IMR-90 (cell line): ENCODE data around the gene KLHL30. TPM values are rescaled to one million over a fixed set of nuclear protein-coding genes. Genes with fewer than 3 reads are reported as not detected.
A peak's percentile ranks its signal among the peaks of the same experiment; 100 is the strongest.

Source experiments
- ATAC-seq: fragments of 200-7000 bp; cut with Tn5 transposase; 2 replicates; pipeline ENCODE4 v1.9.1; 2020; ENCODE audit warnings: low read depth, mild to moderate bottlenecking, moderate library complexity
- BruUV-seq: library from RNA; stranded (reverse); fragments of 400-500 nt; replicated peaks from 2 replicates; lab custom pipeline; 2021; lab: Mats Ljungman, UMichigan
- CTCF ChIA-PET: fragments of 300-600 bp; formaldehyde crosslinking; extraction: SDS; loops from one replicate; lab custom pipeline; 2021; ENCODE audit warnings: antibody characterized with exemption; lab: Yijun Ruan, JAX
- POLR2A ChIA-PET: fragments of 300-600 bp; sonication (Branson Sonifier 250); formaldehyde crosslinking; loops from one replicate; lab custom pipeline; 2022; ENCODE audit warnings: antibody characterized with exemption; ENCODE audit not compliant: unreplicated experiment; lab: Charles Lee
- DNase-seq: peaks from one replicate; pipeline ENCODE4 v3.0.0; 2013
- H2AFZ ChIP-seq: replicated peaks from 2 replicates; pipeline ENCODE3; 2013; ENCODE audit warnings: low read length, mild to moderate bottlenecking; ENCODE audit not compliant: poor library complexity
- H2AK5ac ChIP-seq: 2 replicates; pipeline ENCODE4 v1.6.1; 2013; ENCODE audit warnings: low read depth, low read length, inconsistent platforms
- H2AK9ac ChIP-seq: replicated peaks from 2 replicates; pipeline ENCODE3; 2013; ENCODE audit warnings: mild to moderate bottlenecking, low read depth, low read length, moderate library complexity; ENCODE audit not compliant: poor library complexity
- H2BK120ac ChIP-seq: 2 replicates; pipeline ENCODE4 v1.6.1; 2013; ENCODE audit warnings: low read depth, low read length, inconsistent platforms
- H2BK15ac ChIP-seq: 3 replicates; pipeline ENCODE4 v1.6.1; 2013; ENCODE audit warnings: low read depth, low read length, inconsistent platforms
- H2BK20ac ChIP-seq: 2 replicates; pipeline ENCODE4 v1.6.1; 2013; ENCODE audit warnings: low read depth, mild to moderate bottlenecking, inconsistent platforms, low read length, moderate library complexity
- H2BK5ac ChIP-seq: 2 replicates; pipeline ENCODE4 v1.6.1; 2013; ENCODE audit warnings: mild to moderate bottlenecking, low read depth, low read length, inconsistent platforms; ENCODE audit not compliant: poor library complexity, severe bottlenecking
- H3K14ac ChIP-seq: replicated peaks from 2 replicates; pipeline ENCODE4 v1.6.1; 2013; ENCODE audit warnings: low read depth, low read length, inconsistent platforms
- H3K18ac ChIP-seq: 2 replicates; pipeline ENCODE4 v1.6.1; 2013; ENCODE audit warnings: low read depth, low read length, control low read depth
- H3K23ac ChIP-seq: 2 replicates; pipeline ENCODE4 v1.6.1; 2013; ENCODE audit warnings: low read depth, low read length, inconsistent platforms
- H3K27ac ChIP-seq: 2 replicates; pipeline ENCODE4 v1.5.1; 2013; ENCODE audit warnings: mild to moderate bottlenecking, control low read depth, low read length; ENCODE audit not compliant: insufficient read depth
- H3K27me3 ChIP-seq: 2 replicates; pipeline ENCODE4 v1.6.1; 2013; ENCODE audit warnings: low read length; ENCODE audit not compliant: control insufficient read depth, insufficient read depth
- H3K36me3 ChIP-seq: 2 replicates; pipeline ENCODE4 v1.6.1; 2013; ENCODE audit warnings: low read length, mixed read lengths; ENCODE audit not compliant: control insufficient read depth, insufficient read depth
- H3K4ac ChIP-seq: 2 replicates; pipeline ENCODE4 v1.6.1; 2013; ENCODE audit warnings: low read depth, low read length, inconsistent platforms
- H3K4me1 ChIP-seq: 2 replicates; pipeline ENCODE4 v1.6.1; 2013; ENCODE audit warnings: low read length, mixed read lengths; ENCODE audit not compliant: control insufficient read depth, insufficient read depth
- H3K4me2 ChIP-seq: 2 replicates; pipeline ENCODE4 v1.6.1; 2013; ENCODE audit warnings: low read depth, mild to moderate bottlenecking, control low read depth, low read length, moderate library complexity
- H3K4me3 ChIP-seq: 2 replicates; pipeline ENCODE4 v1.5.1; 2013; ENCODE audit warnings: low read depth, mild to moderate bottlenecking, control low read depth, low read length, moderate library complexity; ENCODE audit not compliant: insufficient read depth
- H3K56ac ChIP-seq: 2 replicates; pipeline ENCODE4 v1.6.1; 2013; ENCODE audit warnings: low read length, inconsistent platforms; ENCODE audit not compliant: insufficient read depth; ENCODE audit errors: extremely low read depth
- H3K79me1 ChIP-seq, 2 experiments: 2 replicates each; pipeline ENCODE4 v1.6.1; 2013; ENCODE audit warnings: low read length in 2 of 2, inconsistent platforms in 1 of 2, low read depth in 1 of 2
- H3K9ac ChIP-seq: 2 replicates; pipeline ENCODE4 v1.6.1; 2013; ENCODE audit warnings: low read depth, low read length, control low read depth
- H3K9me1 ChIP-seq: 2 replicates; pipeline ENCODE4 v1.6.1; 2013; ENCODE audit warnings: low read length, inconsistent platforms; ENCODE audit not compliant: insufficient read depth
- H3K9me3 ChIP-seq: 2 replicates; pipeline ENCODE4 v1.6.1; 2013; ENCODE audit warnings: low read length; ENCODE audit not compliant: control insufficient read depth, insufficient read depth
- H4K20me1 ChIP-seq: 2 replicates; pipeline ENCODE4 v1.6.1; 2013; ENCODE audit warnings: low read length, inconsistent platforms; ENCODE audit not compliant: insufficient read depth
- H4K5ac ChIP-seq: 2 replicates; pipeline ENCODE4 v1.6.1; 2013; ENCODE audit warnings: mild to moderate bottlenecking, low read depth, low read length, control low read depth
- H4K8ac ChIP-seq, 2 experiments: 2 replicates each; pipeline ENCODE4 v1.6.1; 2013; ENCODE audit warnings: low read depth in 2 of 2, low read length in 2 of 2, control low read depth in 1 of 2, inconsistent platforms in 1 of 2
- H4K91ac ChIP-seq: 2 replicates; pipeline ENCODE4 v1.6.1; 2013; ENCODE audit warnings: low read depth, low read length, inconsistent platforms; ENCODE audit not compliant: insufficient read depth
- BHLHE40 ChIP-seq: fragments of 150-350 bp; IDR thresholded peaks from 2 replicates; pipeline ENCODE4 v1.6.1; 2016; ENCODE audit warnings: mild to moderate bottlenecking, low read depth, low read length
- CEBPB ChIP-seq: IDR thresholded peaks from 2 replicates; pipeline ENCODE4 v1.6.1; 2012; ENCODE audit warnings: low read depth, low read length, improper control_type of control experiment
- CHD1 ChIP-seq: IDR thresholded peaks from 2 replicates; pipeline ENCODE4 v1.6.1; 2012; ENCODE audit warnings: low read depth, low read length, improper control_type of control experiment
- CTCF ChIP-seq: conservative IDR thresholded peaks from 2 replicates; pipeline ENCODE4 v1.5.1; 2012; ENCODE audit warnings: mild to moderate bottlenecking, low read depth, low read length, improper control_type of control experiment
- ELK1 ChIP-seq: fragments of 150-350 bp; IDR thresholded peaks from 2 replicates; pipeline ENCODE4 v1.6.1; 2016; ENCODE audit warnings: low read depth, mild to moderate bottlenecking, low read length, moderate library complexity, borderline replicate concordance
- FOS ChIP-seq: fragments of 150-350 bp; IDR thresholded peaks from 2 replicates; pipeline ENCODE4 v1.6.1; 2016; ENCODE audit warnings: low read depth, low read length
- MAFK ChIP-seq: IDR thresholded peaks from 2 replicates; pipeline ENCODE4 v1.6.1; 2012; ENCODE audit warnings: low read depth, low read length, improper control_type of control experiment
- MAZ ChIP-seq: IDR thresholded peaks from 2 replicates; pipeline ENCODE4 v1.6.1; 2012; ENCODE audit warnings: low read depth, mild to moderate bottlenecking, low read length, improper control_type of control experiment, moderate library complexity, borderline replicate concordance
- MXI1 ChIP-seq: IDR thresholded peaks from 2 replicates; pipeline ENCODE4 v1.6.1; 2012; ENCODE audit warnings: low read depth, mild to moderate bottlenecking, low read length, moderate library complexity, borderline replicate concordance
- NFE2L2 ChIP-seq: fragments of 150-350 bp; IDR thresholded peaks from 2 replicates; pipeline ENCODE4 v1.6.1; 2016; ENCODE audit warnings: low read depth, mild to moderate bottlenecking, low read length
- POLR2A ChIP-seq: IDR thresholded peaks from 2 replicates; pipeline ENCODE4 v1.6.1; 2012; ENCODE audit warnings: mild to moderate bottlenecking, low read depth, low read length
- RAD21 ChIP-seq: IDR thresholded peaks from 2 replicates; pipeline ENCODE4 v1.6.1; 2012; ENCODE audit warnings: low read length, improper control_type of control experiment
- SMC3 ChIP-seq: fragments of 150-350 bp; IDR thresholded peaks from 2 replicates; pipeline ENCODE4 v1.6.1; 2016; ENCODE audit warnings: low read depth, mild to moderate bottlenecking, antibody characterized with exemption, low read length, moderate library complexity
- USF2 ChIP-seq: fragments of 150-350 bp; IDR thresholded peaks from 2 replicates; pipeline ENCODE4 v1.6.1; 2017; ENCODE audit warnings: mild to moderate bottlenecking, antibody characterized with exemption, low read length, low read depth
- WGBS, 2 experiments: methylation state at CpG; one replicate each; pipeline versions ENCODE4 v1.1.5 to v1.1.7; 2013; ENCODE audit warnings: missing lambda C conversion rate in 2 of 2; ENCODE audit not compliant: insufficient read length in 1 of 2; ENCODE audit errors: extremely low coverage in 2 of 2; 5-methylcytosine and 5-hydroxymethylcytosine counted together
- dilution Hi-C: fragments of 300-500 bp; cut with HindIII; formaldehyde crosslinking; loops from one replicate; pipeline ENCODE4 v1.14.3; 2018; ENCODE audit warnings: low sequenced_read_pairs; ENCODE audit not compliant: unreplicated experiment
- in situ Hi-C: fragments of 300-500 bp; cut with MboI; formaldehyde crosslinking; loops from 3 replicates; pipeline ENCODE4 v1.14.3; 2019; ENCODE audit warnings: low sequenced_read_pairs, inconsistent platforms, mixed read lengths
- intact Hi-C: fragments of 100-400 bp; cut with micrococcal nuclease; formaldehyde crosslinking; loops from 2 replicates; pipeline ENCODE4 v1.10.0; 2022
- polyA plus RNA-seq, 3 experiments: library from polyadenylated mRNA; depleted of rRNA; stranded (reverse); fragments of >200 nt; gene quantifications; 2 replicates each; pipeline ENCODE4 v1.2.3, GENCODE V29; 2012; ENCODE audit warnings: low replicate concordance in 1 of 3
- total RNA-seq: library from RNA; depleted of rRNA; stranded (reverse); fragments of >200 nt; gene quantifications from 2 replicates; pipeline ENCODE4 v1.2.3, GENCODE V29; 2012

Gene KLHL30
- total and polyA plus RNA-seq, 2 of the 4 experiments (the other 2 are of a cell fraction) = under 0.01 to 0.03 TPM

- TF ChIP-seq MAFK (no peak), SMC3 (no peak), MAZ (no peak), RAD21 (no peak), MXI1 (no peak), FOS (no peak), CHD1 (no peak), POLR2A (no peak), CEBPB (no peak), USF2 (no peak), ELK1 (no peak), BHLHE40 (no peak), NFE2L2 (no peak), CTCF (no peak)
- Histone ChIP-seq H3K9me1 (peaks cover 3% of the 10 kb centered on the region; the same call in 1 of the 2 replicates), H3K27me3 (no peaks in the 10 kb centered on the region), H2BK5ac (no peak overlapping the region), H3K79me1 (no peaks in the 10 kb centered on the region), H4K8ac (no peak overlapping the region), H4K5ac (no peak overlapping the region), H4K20me1 (no peaks in the 10 kb centered on the region), H3K56ac (no peak overlapping the region), H3K4ac (no peak overlapping the region), H3K4me1 (peaks cover 6% of the 10 kb centered on the region), H3K4me2 (no peak overlapping the region), H2AK9ac (peak overlapping the region; percentile 3), H3K36me3 (no peaks in the 10 kb centered on the region), H3K27ac (no peak overlapping the region), H3K23ac (no peak overlapping the region), H2BK15ac (no peak overlapping the region), H2AFZ (no peak overlapping the region), H2AK5ac (no peak overlapping the region), H3K18ac (no peak overlapping the region), H3K4me3 (no peak overlapping the region), H3K14ac (no peak overlapping the region), H4K91ac (no peak overlapping the region), H2BK120ac (no peak overlapping the region), H2BK20ac (no peak overlapping the region), H3K9ac (no peak overlapping the region), H3K9me3 (no peaks in the 10 kb centered on the region)
- WGBS, 2 experiments = 78% methylated on average over 17 of the region's 22 CpGs; no CpG with 5 or more reads in 1 of the 2 experiments
- ChIA-PET POLR2A (no interaction called here), CTCF (no interaction called here)
- in situ Hi-C loops = no loop called here
- dilution Hi-C loops = no loop called here
- intact Hi-C loops = no loop called here
- BruUV-seq = no TSS peak
- DNase-seq (no peak), ATAC-seq (no peak)
These were observed 9.1 kb upstream of the KLHL30 start for GRCh38 chr2:238129166-238130010.
